GM18508 (cell line): Measurements from ENCODE around the gene ANO7.

Source experiments
- ATAC-seq: cut with Tn5 transposase; IDR thresholded peaks from one replicate; pipeline ENCODE4 v1.9.1; 2021; ENCODE audit warnings: moderate number of reproducible peaks; ENCODE audit not compliant: insufficient read depth, unreplicated experiment

Gene ANO7

DNA sequence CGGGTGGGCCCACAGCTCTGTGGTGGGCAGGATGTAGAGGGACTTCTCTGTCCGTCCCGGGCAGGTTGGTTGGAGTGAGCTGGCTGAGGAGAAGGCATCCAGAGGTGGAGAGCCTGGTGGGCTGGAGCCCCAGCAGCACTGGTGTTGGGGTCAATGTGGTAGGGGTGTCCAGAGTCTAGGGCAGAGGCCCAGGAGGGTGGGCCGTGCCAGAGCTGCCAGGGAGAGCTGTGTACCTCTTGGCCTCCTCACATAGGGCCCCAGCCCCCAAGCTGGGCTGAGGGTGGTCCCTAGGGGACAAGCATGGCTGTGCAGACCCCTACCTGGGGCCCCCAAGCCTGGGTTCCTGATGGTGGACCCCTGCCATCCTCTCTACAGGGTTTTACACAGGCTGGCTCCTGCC, 16.0 kb downstream of the ANO7 start:
- ATAC-seq: no peak

- no peak for ATAC-seq
These were observed 16.6 kb downstream of the ANO7 start for GRCh38 chr2:241205086-241205485.

GRCh38 chr2:241207151-241207550, 18.7 kb downstream of the ANO7 start:
- ATAC-seq: no peak

- ATAC-seq: no peak
These were observed 19.2 kb downstream of the ANO7 start for GRCh38 chr2:241207641-241208040.

- no peak for ATAC-seq
These were observed 19.6 kb downstream of the ANO7 start for GRCh38 chr2:241208058-241208457.

DNA sequence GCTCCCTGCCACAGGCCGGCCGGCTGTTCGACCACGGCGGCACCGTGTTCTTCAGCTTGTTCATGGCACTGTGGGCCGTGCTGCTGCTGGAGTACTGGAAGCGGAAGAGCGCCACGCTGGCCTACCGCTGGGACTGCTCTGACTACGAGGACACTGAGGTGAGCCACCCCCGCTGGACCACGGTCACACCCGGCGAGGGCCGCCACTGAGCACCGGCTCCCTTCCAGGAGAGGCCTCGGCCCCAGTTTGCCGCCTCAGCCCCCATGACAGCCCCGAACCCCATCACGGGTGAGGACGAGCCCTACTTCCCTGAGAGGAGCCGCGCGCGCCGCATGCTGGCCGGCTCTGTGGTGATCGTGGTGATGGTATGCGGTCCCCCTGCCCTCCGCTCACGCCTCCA, 20.8 kb downstream of the ANO7 start:
- no peak for ATAC-seq

- no peak for ATAC-seq
These were observed 22.8 kb downstream of the ANO7 start for GRCh38 chr2:241211276-241211675.

- ATAC-seq: no peak
These were observed 24.6 kb downstream of the ANO7 start for GRCh38 chr2:241213041-241213440.

DNA sequence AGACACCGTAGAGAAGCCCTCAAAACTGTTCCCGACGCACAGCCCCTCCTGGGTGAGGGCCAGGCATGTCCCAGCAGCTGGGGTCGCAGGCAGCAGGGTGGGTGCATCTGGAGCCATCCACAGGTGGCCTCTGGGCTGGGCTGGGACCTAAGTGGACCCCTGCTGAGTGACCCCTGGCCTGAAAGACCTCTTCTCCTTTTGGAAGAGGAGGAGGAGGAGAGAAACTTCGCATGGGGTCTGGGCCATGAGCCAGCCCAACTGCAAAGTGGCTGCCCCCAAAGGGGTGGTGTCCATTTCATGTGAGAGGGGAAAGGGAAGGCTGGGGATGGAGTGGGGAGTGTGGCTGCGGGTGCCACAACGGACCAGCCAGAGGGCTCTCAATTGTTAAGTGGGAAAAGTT, 25.1 kb downstream of the ANO7 start:
- ATAC-seq: no peak

DNA sequence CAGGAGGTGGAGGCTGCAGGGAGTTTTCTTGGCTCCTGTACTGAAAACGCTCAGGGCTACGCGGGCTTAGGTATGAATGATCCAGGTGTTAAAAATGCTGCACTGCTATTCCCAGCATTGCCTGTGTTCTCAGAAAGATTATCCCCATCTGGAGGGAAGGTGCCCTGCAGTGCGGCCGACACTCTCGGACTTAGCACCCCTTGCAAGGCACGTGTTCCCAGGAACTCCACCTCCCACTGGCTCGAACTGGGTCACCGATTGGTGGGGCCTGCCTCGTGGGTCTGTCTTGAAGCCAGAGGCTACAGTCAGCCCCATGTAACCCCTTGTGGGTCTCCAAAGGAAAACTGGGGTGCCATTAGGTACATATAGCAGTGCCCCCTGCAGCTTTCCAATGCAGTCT, 25.7 kb downstream of the ANO7 start:
- no peak for ATAC-seq

GRCh38 chr2:241214766-241215165, 26.3 kb downstream of the ANO7 start:
- no peak for ATAC-seq

GRCh38 chr2:241215421-241215820, 26.9 kb downstream of the ANO7 start:
- no peak for ATAC-seq

DNA sequence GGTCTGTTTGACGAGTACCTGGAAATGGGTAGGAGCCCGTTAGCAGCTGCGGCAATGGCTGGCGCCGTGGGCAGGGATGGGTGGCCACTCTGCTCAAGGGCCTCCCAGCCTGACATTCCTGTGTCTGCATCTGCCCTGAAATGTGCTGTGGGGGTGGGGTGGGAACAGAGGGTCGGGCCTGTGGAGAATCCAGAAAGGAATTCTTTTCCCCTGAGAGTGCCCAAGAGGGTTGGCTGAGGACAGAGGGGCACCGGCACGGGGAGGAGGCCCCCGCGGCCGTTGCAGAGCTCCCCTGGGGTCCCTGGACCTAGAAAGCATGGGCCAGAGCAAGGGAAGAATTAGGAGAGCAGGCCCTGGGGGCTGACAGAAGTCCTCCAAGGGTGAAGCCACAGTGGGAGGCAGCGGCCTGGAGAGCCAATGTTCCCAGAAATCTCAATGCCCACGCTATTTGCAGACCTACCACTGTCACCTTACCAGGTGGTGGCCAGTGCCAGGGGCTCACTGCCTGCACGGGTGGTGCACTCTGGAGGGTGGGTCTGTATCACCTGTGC, 27.8 kb downstream of the ANO7 start:
- no peak for ATAC-seq

DNA sequence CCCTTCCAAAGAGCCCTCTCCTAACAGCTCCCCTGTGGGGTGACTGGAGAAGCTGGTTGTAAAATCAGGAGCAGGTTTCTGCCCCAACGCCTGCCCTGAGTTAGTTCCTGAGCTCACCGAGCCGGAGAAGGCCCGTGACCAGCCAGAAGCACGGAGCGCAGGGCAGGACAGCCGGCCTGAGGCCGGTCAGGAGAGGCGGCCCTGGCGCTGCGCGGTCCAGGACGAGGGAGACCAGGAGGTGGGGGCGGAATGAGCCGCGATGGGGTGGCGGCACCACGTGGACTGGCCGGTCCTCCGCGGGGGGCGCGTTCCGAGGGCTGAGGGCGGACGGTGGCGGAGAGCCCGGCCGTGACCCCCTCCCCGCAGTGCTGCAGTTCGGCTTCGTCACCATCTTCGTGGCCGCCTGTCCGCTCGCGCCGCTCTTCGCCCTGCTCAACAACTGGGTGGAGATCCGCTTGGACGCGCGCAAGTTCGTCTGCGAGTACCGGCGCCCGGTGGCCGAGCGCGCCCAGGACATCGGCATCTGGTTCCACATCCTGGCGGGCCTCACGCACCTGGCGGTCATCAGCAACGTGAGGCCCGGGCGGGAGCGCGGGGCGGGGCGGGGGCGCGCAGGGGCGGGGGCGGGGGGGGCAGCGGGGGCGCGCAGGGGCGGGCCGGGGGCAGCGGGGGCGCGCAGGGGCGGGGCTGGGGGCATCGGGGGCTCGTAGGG, 29.0 kb downstream of the ANO7 start:
- no peak for ATAC-seq

DNA sequence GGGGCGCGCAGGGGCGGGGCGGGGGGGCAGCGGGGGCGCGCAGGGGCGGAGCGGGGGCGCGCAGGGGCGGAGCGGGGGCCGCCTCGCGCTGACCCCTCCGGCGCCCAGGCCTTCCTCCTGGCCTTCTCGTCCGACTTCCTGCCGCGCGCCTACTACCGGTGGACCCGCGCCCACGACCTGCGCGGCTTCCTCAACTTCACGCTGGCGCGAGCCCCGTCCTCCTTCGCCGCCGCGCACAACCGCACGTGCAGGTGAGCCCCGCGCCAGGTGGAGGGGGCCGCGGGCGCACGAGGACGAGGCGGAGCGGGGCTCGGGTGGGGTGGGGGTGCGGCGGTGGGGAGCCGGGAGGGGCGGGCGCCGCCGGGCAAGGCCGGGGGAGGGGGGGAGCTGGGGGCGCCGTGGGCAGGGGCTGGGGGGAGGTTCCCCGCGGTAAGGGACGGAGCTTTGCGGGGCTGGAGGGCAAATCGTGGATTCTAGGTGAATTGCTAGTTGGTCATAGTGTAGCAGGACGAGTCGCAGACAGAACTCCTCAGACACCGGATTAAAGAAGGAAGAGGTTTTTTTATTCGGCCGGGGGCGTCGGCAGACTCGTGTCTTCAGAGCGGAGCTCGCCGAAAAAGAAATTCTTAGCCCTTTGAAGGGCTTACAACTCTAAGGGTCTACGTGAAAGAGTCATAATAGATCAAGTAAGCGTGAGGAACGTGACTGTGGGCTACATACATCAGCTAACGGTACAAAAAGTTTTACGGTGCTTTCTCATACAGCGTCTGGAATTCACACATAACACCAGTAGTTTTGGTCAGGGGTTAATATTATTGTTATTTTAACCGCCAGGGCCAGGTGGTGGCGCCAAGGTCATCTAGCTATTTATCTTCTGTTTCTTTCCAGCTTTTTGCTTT, 29.9 kb downstream of the ANO7 start:
- no peak for ATAC-seq

GRCh38 chr2:241219030-241219382, 30.5 kb downstream of the ANO7 start:
- no peak for ATAC-seq

GRCh38 chr2:241219856-241220356, 31.4 kb downstream of the ANO7 start:
- ATAC-seq: no peak

DNA sequence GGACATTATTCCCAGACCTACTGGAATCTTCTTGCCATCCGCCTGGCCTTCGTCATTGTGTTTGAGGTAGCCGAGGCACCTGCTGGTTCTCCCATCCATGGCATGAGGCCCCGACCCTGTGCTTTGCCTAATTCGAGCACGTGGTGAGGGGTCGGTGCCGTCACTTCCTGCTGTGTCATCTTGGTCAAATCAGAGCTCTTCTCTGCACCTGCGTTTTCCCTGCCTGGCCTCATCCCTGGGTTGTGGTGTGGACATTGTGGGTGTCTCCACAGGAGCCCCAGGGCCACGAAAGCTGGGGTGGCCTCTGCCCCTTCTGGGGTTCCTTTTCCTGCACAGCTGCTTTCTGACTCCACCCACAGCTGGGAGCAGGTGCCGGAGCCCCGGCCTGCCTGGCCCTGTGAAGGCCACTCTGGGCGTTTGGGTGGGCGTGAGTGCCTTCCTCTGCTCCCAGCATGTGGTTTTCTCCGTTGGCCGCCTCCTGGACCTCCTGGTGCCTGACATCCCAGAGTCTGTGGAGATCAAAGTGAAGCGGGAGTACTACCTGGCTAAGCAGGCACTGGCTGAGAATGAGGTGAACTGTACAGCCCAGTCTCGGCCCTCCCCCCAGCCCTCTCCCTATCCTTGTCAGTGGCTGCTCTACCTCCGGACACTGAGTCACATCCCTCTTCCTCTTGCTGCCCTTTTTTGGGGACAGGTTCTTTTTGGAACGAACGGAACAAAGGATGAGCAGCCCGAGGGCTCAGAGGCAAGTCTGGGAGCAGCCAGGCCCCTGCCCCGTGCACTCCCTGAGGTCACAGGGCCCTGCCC, 34.9 kb downstream of the ANO7 start:
- ATAC-seq: no peak

GRCh38 chr2:241224018-241224850, 35.8 kb downstream of the ANO7 start:
- no peak for ATAC-seq
